GM12892 (cell line): ENCODE measurements around the gene PRKAR1B.

Experiments
- POLR2A ChIP-seq: IDR thresholded peaks from 2 replicates; pipeline ENCODE4 v1.6.1; 2011; ENCODE audit warnings: low read depth, low read length, control low read depth
- POLR2AphosphoS5 ChIP-seq: IDR thresholded peaks from 2 replicates; pipeline ENCODE4 v1.6.1; 2011; ENCODE audit warnings: low read depth, low read length, control low read depth

DNA sequence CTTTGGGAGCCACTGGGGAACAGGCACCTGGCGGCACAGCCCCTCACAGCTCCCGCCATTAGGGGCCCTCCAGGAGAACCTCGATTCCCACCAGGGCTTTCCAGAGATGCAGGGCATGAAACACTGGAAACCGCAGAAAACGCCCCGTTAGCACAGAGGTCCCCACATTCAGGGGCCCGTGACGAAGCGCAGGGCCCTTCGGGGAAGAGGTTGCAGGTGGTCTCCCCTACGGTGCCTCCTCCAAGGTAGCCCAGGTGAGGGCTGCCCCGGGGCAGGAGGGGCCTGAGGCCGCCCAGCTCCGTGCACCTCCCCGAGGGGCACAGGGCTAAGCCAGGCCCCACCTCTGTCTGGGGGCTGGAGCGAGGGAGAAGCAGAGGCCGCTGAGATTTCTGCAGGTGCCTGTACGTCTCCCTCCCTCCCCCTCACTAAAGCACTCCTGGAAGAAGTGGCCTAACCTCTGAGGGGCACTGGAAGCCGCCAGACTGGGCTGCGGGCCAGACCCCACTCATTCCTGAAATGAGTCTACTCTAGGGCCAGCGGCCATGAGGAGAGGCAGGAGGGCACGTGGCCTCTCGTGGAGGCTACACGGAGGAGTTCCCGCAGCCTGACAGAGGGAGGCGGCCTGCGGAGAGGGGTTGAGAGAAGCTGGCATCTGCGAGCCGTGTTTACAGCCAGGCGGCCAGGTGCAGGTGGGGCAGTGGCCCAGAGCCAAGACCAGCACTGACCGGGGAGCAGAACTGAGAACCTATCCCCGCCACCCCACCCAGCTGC is 214.4 kb downstream of the PRKAR1B start:
- TF ChIP-seq POLR2AphosphoS5 = no peak
- TF ChIP-seq POLR2A = no peak
